Tongue (tissue), 2 donors: ENCODE measurements around the gene FREY1. TPM values are rescaled to one million over a fixed set of nuclear protein-coding genes. Genes with fewer than 3 reads are reported as not detected.

ENCODE experiments used
- DNase-seq: peaks from one replicate; pipeline ENCODE4 v3.0.0-alpha.2; 2015
- total RNA-seq: library from RNA; depleted of rRNA; stranded (reverse); fragments of >200 nt; gene quantifications from one replicate; pipeline ENCODE4 v1.2.3, GENCODE V29; 2014

Gene FREY1
- total RNA-seq, 1 donor from 2014 or later, result not detected

DNA sequence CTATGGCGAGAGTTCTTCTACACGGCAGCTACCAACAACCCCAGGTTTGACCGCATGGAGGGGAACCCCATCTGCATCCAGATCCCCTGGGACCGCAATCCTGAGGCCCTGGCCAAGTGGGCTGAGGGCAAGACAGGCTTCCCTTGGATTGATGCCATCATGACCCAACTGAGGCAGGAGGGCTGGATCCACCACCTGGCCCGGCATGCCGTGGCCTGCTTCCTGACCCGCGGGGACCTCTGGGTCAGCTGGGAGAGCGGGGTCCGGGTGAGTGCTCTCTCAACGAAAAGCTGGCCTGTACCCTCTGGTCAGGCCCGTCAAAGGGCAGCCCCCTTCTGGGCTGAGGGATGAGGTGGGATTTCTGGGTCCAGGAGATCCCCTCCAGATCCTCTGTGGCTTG lies 37.5 kb downstream of the FREY1 start:
- no peak for DNase-seq

DNA sequence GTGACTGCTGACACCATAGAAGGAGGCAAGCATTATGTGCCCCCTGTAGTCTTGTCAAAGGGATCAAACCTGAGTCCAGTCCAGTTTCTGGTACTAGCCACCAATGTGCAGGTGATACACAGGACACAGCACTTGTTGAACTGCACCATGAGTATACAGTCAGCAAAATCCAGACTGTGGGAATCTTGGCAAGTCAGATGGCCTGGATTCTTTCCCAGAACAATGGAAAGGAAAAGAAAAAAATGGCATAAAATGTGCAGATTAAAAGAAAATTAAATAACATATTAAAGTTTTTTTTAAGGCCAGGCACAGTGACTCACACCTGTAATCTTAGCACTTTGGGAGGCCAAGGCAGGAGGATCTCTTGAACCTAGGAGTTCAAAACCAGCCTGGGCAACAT lies 43.0 kb downstream of the FREY1 start:
- no peak for DNase-seq

DNA sequence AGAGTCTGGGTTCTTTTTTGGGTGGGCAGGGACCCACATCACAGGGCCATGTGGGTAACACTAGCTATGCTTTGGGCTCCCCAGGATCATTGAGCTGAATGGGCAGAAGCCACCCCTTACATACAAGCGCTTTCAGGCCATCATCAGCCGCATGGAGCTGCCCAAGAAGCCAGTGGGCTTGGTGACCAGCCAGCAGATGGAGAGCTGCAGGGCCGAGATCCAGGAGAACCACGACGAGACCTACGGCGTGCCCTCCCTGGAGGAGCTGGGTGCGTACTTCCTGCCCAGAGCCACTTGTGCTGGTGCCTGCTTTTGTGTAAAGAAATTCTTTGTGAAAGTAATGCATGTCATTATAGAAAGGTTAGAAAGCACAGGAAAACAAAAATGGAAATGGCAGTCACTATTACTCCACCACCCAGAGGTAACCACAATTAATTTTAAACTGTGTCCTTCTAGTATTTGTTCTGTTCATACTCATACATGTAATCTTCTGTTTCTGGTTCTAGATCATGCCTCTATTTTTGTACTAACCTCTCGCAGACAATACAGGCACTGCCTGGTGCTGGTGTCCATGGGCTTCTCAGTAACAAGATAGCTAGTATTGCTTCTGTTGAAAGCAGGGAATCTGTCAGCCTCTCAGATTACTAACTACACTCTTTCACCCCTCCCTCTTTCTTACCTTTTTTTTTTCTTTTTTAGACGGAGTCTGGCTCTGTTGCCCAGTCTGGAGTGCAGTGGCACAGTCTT lies 46.1 kb downstream of the FREY1 start:
- DNase-seq, result no peak

DNA sequence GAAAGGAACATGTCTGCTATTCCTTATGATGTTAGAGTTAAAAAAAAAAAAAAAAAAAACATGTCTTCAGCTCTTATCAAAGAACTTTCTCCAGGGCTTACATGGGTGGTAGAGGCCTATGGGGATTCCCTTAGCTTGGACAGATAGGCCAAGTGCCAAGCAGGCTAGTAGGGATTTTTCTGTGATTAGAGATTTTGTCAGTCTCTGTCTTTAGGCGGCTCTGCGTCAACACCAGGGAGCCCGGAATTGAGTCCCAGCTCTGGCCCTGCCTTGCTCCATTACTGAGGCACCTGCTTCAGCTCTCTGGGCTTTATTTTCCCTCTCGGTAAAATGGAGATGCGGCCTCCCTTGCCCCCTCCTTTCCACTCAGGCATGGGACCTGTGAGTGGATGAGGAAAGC lies 46.7 kb downstream of the FREY1 start:
- DNase-seq, result no peak

DNA sequence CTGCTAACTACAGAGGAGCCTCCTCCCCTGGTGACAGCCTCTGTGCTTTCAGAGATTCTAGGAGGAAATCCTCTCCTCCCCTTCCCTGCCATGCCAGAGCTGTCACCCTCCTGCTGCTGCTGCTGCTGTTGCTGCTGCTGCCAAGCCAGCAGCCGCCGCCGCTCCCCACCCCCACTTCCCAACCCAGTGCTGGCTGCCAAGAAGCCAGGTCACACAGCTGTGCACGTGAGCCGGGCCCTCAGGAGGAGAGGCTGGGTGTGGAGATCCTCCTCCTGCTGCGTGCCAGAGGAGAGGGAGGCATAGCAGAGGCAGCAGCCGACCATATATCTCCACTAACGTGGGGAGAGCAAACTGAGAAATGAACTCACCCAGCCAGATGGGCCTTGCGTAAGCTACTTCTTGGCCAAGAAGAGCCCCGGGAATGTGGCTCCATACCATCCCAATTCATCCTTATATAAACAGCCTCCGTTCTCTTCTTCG lies 47.4 kb downstream of the FREY1 start:
- DNase-seq, result peak; percentile 95

DNA sequence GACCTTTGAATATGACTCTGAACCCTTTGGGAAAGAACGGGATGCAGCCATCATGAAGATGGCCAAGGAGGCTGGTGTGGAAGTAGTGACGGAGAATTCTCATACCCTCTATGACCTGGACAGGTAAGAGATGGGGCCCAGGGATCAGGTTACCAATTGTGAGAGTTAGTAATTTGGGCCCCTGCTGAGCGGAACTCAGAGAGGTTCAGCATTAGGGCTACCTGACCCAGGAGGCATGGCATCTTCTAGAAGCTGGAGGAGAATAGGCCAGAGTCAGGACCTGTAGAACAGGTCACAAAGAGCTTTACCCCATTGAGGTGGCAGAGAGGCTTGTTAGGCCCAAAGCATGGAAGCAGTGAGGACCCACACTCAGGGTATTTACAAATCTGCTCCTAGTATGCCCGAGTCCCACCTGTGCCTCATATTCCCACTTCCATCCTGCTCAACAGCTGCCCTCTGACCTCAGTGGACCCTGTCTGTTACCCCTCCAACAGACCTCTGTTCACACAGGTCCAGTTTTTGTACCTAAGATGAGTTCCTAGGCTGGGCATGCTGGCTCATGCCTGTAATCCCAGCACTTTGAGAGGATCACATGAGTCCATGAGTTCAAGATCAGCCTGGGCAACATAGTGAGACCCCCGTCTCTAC lies 48.2 kb downstream of the FREY1 start:
- no peak for DNase-seq

DNA sequence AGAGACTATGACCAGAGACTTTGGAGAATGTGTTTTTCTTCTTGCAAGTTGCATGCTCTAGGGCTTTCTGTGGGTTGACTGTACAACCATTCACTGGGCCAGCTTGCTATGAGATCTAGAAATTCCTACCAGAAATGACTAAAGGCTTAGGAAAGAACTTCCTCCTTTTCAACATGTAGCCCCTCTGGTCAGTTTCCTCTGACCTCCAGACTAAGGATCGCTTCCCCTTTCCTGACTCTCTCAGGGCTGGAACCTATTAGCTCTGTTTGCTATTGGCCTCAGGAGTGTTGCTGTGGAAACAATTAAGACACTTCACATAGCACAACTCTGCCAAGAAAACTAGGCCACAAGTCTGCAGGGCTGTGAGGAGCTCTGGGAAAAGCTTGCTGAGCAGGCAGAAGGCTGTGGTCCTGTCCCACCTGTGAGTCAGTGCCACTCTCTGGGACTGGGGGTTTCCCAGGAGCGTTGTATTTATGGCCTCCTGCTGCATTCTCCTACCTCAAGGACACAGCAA lies 49.1 kb downstream of the FREY1 start:
- DNase-seq, result peak; percentile 88

Other genes starting within 250 kb of the FREY1 start
- gene CHST1, start 241.6 kb downstream of the FREY1 start, total RNA-seq, result 5.6 TPM
- gene SLC35C1, start 102.1 kb downstream of the FREY1 start, total RNA-seq, result 6.3 TPM
- gene CRY2, start 59.8 kb downstream of the FREY1 start, total RNA-seq, result 72.0 TPM
- gene MAPK8IP1, start 21.6 kb downstream of the FREY1 start, total RNA-seq, result 12.7 TPM
- gene PEX16, start 10.6 kb upstream of the FREY1 start, total RNA-seq, result 8.0 TPM
- 2.7 TPM for gene LARGE2, start 15.4 kb upstream of the FREY1 start, total RNA-seq
- gene PHF21A, start 214.2 kb upstream of the FREY1 start, total RNA-seq, result 30.2 TPM